Erythroblast (primary cell): ENCODE measurements around the gene TXNL4A.

Source experiments
- GATA1 ChIP-seq: IDR thresholded peaks from 2 replicates; pipeline ENCODE4 v1.6.1; 2011; ENCODE audit warnings: low read depth, mild to moderate bottlenecking, control low read depth, low read length, moderate library complexity
- POLR2A ChIP-seq: IDR thresholded peaks from 2 replicates; pipeline ENCODE4 v1.6.1; 2011; ENCODE audit warnings: mild to moderate bottlenecking, low read length

- no peak for TF ChIP-seq POLR2A
- TF ChIP-seq GATA1, result no peak
These were observed 35.3 kb downstream of the TXNL4A start for GRCh38 chr18:79952996-79953559.
